SIG-M5 treated with dmso at 0.1 percent for 504 hours (cell line): Measurements from ENCODE around the gene ST8SIA3.

ENCODE experiments used
- DNase-seq: peaks from one replicate; lab custom pipeline; 2025; ENCODE audit not compliant: unreplicated experiment; lab: John Stamatoyannopoulos, UW

ST8SIA3 gene

GRCh38 chr18:57352271-57352701, at the start of gene ST8SIA3:
TSS of gene ST8SIA3 (plus strand) at chr18:57352557. CDS start at chr18:57352847, 290 bp downstream.
- no peak for DNase-seq

GRCh38 chr18:57311472-57311871, 40.9 kb upstream of the ST8SIA3 start:
- DNase-seq, result no peak

GRCh38 chr18:57312346-57313144, 39.8 kb upstream of the ST8SIA3 start:
- no peak for DNase-seq

- no peak for DNase-seq
Observed at GRCh38 chr18:57320603-57321002, 31.8 kb upstream of the ST8SIA3 start.

- no peak for DNase-seq
Observed at GRCh38 chr18:57325491-57326166, 26.7 kb upstream of the ST8SIA3 start.

GRCh38 chr18:57326718-57327323, 25.5 kb upstream of the ST8SIA3 start:
- no peak for DNase-seq

- DNase-seq, result no peak
Observed at GRCh38 chr18:57328665-57329064, 23.7 kb upstream of the ST8SIA3 start.

- no peak for DNase-seq
Observed at GRCh38 chr18:57329856-57330255, 22.5 kb upstream of the ST8SIA3 start.

GRCh38 chr18:57331718-57332117, 20.6 kb upstream of the ST8SIA3 start:
- DNase-seq, result no peak

- no peak for DNase-seq
Observed at GRCh38 chr18:57333940-57334339, 18.4 kb upstream of the ST8SIA3 start.

- no peak for DNase-seq
Observed at GRCh38 chr18:57334383-57334782, 18.0 kb upstream of the ST8SIA3 start.

GRCh38 chr18:57336343-57336742, 16.0 kb upstream of the ST8SIA3 start:
- DNase-seq, result no peak

- peak; percentile 14 for DNase-seq
Observed at GRCh38 chr18:57337890-57338289, 14.5 kb upstream of the ST8SIA3 start.

- DNase-seq, result no peak
Observed at GRCh38 chr18:57343833-57344232, 8.5 kb upstream of the ST8SIA3 start.

GRCh38 chr18:57346876-57347275, 5.5 kb upstream of the ST8SIA3 start:
- no peak for DNase-seq

- DNase-seq, result no peak
Observed at GRCh38 chr18:57347784-57348183, 4.6 kb upstream of the ST8SIA3 start.

GRCh38 chr18:57352761-57353136, 392 bp downstream of the ST8SIA3 start:
- no peak for DNase-seq

- no peak for DNase-seq
Observed at GRCh38 chr18:57353137-57353939, 981 bp downstream of the ST8SIA3 start.

GRCh38 chr18:57353940-57354461, 1.6 kb downstream of the ST8SIA3 start:
- DNase-seq, result no peak

- no peak for DNase-seq
Observed at GRCh38 chr18:57359433-57359832, 7.1 kb downstream of the ST8SIA3 start.

GRCh38 chr18:57362714-57363113, 10.4 kb downstream of the ST8SIA3 start:
- no peak for DNase-seq
